GM21576 (cell line): ENCODE measurements around the gene ZSCAN21.

Experiments
- ATAC-seq: cut with Tn5 transposase; IDR thresholded peaks from one replicate; pipeline ENCODE4 v1.9.1; 2021; ENCODE audit warnings: mild to moderate bottlenecking, moderate library complexity; ENCODE audit not compliant: unreplicated experiment

ZSCAN21 gene

DNA sequence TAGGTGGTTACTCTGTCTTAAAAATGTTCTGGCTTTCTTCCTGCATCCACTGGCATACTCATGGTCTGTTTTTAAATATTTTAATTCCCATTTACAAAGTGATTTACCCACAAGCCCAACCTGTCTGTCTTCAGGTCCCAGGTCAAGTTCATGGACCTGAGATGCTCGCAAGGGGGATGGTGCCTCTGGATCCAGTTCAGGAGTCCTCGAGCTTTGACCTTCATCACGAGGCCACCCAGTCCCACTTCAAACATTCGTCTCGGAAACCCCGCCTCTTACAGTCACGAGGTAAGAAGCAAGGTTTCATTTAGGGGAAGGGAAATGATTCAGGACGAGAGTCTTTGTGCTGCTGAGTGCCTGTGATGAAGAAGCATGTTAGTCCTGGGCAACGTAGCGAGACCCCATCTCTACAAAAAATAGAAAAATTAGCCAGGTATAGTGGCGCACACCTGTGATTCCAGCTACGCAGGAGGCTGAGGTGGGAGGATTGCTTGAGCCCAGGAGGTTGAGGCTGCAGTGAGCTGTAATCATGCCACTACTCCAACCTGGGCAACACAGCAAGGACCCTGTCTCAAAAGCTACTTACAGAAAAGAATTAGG is 25.5 kb upstream of the ZSCAN21 start:
- no peak for ATAC-seq

DNA sequence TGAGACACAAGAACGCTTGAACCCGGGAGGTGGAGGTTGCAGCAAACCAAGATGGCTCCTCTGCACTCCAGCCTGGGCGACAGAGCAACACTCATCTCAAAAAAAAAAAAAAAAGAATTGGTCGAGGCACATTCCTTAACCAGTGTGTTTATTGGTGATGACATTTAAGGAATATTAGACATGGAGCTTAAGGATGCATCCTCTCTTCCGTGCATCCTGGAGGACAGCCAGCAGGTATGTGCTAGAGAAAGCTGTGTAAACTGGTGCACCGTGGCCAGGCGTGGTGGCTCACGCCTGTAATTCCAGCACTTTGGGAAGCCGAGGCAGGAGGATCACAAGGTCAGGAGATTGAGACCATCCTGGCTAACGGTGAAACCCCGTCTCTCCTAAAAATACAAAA is 22.4 kb upstream of the ZSCAN21 start:
- ATAC-seq, result no peak

DNA sequence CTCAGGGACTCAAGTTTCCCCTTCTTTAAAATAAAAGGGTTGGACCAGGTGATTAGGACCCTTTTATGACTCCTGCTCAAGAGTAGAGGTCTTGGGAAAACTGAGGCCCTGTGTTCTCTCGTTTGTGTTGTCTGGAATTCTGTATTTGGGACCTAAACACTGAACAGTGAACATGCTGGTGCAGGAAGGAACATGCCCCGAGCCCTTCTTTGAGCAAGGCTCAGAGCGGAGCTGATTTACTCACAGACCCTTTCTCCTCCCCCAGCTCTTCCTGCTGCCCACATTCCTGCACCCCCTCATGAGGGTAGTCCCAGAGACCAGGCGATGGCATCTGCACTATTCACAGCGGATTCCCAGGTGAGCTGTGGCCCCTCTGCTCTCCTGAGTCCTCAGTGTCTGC is 20.0 kb upstream of the ZSCAN21 start:
- no peak for ATAC-seq

DNA sequence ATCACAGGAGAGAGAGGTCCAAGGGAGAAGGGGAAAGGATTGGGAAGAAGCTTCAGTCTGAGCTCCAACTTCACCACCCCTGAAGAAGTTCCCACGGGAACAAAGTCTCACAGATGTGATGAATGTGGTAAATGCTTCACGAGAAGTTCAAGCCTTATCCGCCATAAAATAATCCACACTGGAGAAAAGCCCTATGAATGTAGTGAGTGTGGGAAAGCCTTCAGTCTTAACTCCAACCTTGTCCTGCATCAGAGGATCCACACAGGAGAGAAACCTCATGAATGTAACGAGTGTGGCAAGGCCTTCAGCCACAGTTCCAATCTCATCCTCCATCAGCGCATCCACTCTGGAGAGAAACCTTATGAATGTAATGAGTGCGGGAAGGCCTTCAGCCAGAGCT is 16.0 kb upstream of the ZSCAN21 start:
- no peak for ATAC-seq

DNA sequence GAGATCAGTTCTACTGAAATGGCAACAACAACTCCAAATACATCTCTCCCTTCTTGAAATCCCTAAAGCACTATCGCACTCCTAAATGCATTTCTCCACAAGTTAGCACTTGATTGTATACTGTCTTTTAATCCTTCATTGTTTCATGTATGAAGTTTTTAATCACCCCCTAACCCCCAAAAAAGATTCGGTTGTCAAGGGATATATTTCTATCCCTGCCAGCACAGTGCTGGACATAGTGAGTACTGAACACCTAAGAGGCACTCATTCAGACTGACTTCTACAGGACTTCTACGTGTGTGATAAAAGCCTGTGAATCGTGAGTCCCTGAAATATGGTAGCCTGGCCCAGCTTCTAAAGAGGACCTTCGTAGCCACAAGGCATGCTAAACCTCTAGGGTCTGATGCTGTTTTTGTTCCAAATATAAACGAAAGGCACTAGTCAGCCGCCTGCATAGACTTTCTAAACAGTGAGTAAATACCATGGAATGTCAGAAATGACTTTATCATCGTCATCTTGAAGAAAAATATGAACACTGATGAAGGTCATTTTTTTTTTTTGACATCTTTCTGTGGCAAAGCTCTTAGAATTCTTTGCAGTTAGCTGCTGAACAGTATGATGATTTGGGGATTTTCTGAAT is 14.6 kb upstream of the ZSCAN21 start:
- ATAC-seq, result no peak

DNA sequence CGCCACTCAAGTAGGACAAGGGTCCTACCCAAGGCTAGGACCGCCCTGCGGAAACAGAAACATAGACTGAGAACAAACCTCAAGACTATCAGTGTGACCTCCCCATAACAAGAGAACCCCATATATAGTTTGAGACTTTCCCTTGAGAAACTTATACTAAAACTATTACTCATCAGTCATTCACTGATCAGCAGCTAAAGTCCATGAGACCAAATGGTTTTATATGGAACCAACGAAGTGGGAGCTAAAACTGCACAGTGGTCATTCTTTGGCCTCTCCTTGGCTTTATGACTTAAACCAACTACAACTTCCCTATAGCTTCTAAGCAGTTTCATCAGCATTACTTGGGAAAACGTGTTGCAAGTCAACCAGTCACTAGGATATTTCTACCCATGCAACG is 13.7 kb upstream of the ZSCAN21 start:
- no peak for ATAC-seq

DNA sequence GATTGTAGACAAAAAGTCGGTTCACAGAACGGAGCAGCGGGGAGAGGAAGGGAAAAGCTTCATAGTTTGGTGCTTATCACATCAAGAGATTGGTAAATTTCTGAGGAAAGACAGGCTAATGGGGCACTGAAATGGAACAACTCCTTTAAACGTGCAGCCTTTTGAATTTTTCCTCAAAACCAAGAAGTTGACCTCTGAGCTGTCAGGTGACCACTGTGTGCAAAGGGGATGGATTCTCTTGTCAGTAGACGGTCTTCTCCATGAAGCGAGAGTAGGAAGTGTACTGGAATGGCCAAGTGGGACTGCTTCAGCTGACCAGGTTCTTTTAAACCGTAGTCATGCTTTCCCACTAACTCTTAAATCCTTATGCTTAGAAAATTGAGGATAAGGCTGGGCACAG is 11.2 kb upstream of the ZSCAN21 start:
- ATAC-seq, result no peak

DNA sequence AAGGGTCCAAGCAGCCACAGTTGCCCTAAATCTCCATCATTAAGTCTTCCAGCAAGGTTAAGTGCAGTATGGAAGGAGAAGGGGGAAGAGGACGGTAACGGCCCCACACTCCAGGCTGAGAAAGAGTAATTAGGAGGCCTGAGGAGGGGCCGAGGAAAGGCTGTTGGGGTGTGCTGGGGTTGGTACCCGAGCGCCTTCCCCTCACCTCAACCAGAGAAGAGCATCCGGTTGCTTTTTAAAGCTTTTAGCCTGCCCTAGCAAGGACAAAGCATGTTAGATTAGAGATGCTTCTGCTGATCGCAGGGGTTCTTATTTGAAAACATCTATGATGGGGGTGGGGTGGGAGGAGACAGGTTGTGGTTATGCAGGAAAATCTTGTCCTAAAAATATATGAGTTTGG is 9.0 kb upstream of the ZSCAN21 start:
- ATAC-seq, result no peak

DNA sequence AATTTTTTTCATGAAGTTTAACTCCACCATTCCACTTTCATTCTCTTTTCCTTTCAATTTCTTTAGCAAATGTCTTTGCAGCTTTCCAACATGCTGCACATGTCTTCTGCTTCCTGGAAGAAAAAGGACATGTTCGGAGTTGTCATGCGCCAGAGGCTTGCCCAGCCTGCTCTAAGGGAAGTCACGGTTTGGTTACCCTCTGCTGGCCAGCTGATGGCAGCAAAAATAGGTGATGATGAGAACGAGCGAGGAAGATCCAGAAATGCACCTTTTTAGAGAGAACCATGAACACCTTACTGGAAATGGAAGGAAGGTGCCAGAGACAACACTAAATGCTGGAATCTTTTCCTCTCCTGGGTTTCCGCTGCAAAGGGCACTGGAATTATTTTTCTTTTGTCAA is 4.9 kb upstream of the ZSCAN21 start:
- no peak for ATAC-seq

DNA sequence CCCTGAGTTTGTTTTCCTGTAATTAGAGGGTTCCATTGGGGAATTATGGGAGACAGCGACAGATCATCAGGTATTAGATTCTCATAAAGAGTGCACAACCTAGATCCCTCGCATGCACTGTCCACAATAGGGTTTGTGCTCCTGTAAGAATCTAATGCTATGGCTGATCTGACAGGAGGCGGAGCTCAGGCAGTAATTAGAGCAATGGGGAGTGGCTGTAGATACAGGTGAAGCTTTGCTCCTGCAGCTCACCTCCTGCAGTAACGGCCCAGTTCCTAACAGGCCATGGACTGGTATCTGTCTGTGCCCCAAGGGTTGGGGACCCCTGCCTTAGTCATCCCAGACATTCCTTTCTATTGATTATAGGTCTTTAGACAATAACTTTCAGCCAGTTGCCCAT is 894 bp upstream of the ZSCAN21 start:
- no peak for ATAC-seq

DNA sequence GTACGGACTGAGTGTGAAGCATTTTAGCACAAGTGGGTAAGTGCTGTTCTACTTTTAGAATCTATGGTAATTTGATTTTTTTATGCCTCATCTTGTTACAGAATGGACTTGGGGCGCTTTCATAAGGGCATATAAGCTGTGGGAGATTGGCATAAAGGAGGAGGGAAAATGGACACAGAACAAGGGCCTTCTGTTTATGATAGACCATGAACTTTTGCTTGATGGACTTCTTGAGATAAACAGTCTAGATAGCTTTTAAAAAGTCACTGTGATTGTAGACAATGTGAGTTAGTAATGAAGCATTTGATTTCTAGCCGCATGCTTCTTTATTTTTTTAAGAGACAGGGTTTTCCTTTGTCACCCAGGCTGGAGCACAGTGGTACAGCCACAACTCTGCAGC is 2.0 kb downstream of the ZSCAN21 start:
- ATAC-seq, result no peak

DNA sequence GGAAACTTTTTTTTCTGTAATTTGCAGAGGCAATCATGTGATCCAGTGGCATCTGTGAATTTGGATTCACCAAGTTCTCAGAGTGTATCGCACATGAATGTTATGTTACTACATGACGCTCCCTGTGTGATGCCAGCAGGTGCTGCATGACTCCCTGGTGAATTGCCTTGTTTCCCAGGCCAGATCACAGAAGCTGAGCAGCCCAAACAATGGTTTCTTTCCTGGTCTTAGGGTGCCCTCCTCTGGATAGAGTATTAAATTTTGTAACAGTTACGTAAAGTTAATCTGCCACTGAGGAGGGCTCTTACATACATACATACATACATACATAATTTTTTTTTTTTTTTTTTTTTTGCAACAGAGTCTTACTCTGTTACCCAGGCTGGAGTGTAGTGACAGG is 3.6 kb downstream of the ZSCAN21 start:
- ATAC-seq, result no peak

DNA sequence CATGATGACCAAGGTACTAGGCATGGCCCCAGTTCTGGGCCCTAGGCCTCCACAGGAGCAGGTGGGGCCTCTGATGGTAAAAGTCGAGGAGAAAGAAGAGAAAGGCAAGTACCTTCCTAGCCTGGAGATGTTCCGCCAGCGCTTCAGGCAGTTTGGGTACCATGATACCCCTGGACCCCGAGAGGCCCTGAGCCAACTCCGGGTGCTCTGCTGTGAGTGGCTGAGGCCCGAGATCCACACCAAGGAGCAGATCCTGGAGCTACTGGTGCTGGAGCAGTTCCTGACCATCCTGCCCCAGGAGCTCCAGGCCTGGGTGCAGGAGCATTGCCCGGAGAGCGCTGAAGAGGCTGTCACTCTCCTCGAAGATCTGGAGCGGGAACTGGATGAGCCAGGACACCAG is 7.4 kb downstream of the ZSCAN21 start:
- ATAC-seq, result no peak

DNA sequence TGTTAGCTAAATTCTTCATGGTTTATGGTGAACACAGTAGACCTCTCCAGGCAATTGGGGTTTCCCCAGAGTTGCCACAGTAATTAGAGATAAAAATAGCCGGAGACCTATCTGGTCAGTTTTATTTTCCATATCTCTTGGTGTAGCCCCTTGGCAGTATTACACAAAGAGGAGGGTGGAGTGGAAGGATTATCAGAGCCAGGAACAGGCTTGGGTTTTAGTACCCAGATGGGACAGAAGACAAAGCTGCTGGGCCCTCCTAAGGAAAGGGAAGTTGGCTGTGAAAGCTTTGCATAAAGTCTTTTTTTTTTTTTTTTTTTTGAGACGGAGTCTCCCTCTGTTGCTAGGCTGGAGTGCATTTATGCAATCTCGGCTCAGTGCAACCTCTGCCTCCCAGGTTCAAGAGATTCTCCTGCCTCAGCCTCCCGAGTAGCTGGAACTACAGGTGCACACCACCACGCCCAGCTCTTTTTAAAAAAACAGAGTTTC is 9.7 kb downstream of the ZSCAN21 start:
- ATAC-seq, result no peak

DNA sequence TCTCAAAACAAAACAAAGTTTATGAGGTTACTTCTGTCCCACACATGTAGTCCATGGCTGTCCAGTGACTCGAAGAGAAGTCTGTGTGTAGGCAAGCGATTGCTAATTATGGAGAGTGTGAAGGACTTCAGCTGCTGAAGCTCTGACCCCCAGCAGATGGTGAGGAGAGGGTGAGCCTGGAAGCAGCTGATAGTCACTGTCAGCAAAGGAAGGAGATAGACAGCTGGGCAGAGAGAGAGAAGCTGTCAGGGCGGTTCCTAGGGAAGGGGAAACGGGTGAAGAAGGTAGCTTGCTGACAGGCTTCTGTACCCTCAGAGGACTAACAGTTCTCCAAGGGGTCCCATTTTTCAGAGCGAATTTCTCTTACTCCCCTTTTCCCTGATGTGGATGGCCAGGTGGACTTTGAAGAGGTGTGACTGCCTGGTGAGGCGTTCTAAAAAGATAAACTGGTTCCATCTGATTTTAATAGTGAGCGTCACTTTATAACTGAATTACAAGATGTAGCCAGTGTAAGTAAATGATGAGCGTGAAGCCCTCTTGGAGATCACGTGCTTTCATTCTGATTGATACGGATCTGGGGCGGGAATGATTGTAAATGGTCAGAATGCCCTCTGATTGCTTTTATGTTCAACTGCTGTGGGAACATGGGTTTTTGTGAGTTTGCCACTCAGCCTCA is 12.1 kb downstream of the ZSCAN21 start:
- no peak for ATAC-seq

DNA sequence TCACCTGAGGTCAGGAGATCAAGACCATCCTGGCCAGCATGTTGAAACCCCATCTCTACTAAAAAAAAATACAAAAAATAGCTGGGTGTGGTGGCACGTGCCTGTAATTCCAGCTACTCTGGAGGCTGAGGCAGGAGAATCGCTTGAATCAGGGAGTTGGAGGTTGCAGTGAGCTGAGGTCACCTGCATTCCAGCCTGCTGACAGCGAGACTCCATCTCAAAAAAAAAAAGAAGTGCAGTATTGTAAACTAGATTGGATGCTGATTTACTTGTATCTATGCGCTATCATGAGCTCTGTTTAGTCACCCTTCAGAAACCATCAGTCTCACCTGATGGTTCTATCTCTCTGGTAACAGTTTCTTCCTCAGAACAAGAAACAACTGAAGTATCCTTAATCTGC is 13.8 kb downstream of the ZSCAN21 start:
- ATAC-seq, result no peak

DNA sequence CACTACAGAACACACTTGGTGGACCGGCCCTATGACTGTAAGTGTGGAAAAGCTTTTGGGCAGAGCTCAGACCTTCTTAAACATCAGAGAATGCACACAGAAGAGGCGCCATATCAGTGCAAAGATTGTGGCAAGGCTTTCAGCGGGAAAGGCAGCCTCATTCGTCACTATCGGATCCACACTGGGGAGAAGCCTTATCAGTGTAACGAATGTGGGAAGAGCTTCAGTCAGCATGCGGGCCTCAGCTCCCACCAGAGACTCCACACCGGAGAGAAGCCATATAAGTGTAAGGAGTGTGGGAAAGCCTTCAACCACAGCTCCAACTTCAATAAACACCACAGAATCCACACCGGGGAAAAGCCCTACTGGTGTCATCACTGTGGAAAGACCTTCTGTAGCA is 14.6 kb downstream of the ZSCAN21 start:
- no peak for ATAC-seq

DNA sequence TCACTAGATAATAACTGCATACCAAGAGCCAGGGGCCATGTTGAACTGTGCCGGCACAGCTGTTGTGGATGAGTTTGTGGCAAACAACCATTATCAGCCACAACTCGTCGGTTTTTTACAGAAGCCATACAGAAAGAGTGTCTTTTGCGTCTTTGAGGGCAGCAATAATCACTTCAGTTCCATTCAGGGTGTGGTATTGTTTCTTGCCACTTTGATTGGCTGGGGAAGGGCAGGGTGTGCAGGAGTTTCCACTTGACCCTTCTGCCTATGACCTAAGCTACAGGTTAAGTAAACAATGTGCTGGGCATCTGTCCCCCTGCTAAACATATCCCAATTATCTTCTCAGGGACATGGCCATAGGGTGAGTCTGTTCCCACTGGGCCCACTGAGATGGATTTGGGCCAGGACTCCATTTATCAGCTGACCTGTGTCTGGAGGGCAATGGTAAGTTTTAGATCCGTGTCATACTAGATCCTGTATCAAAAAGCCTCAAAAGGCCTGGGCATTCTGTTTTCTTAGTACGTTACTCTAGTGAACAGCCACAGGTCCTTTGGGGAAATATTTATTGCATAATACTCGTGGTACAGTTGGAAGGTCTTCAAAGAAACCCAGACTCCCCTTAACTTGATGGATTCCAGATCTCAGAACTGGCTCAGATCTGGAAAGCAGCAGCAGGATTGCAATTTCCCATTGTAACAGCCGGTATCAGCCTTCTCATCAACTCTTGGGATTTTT is 16.0 kb downstream of the ZSCAN21 start:
- ATAC-seq, result no peak

DNA sequence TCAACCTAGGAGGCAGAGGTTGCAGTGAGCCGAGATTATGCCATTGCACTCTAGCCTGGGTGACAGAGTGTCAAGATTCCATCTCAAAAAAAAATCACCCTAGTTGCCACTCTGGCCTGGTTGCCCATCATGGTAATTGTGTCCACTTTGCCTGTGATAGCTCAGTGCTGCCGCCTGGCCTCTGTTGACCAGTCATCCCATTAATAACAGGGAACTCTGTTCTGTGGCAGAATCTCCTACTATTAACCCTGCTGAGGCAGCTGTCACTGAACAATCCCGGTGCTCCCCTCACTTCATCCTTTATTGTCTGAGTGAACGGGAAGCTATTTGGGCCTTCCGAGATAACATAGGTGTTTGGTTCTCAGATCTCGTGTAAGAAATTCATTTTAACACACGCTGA is 17.4 kb downstream of the ZSCAN21 start:
- no peak for ATAC-seq

DNA sequence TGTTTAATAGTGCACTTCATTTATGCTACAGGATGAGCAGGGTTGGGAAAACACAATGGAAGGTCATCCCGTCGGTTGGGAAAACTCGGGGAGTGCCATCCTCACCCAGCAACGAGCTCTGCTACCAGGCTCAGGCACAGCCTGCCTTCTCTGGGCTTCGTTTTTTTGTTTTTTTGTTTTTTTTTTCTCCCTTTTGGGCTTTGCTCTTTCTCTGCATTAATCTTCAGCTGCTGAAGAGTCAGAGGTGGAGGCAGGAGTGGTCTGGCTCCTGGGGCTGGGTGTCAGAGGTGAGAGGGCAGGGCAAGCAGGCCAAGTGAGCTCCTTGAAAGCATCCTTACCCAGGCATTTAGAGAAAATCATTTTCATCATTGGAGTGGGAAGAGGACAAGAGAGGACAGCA is 20.4 kb downstream of the ZSCAN21 start:
- ATAC-seq, result no peak

DNA sequence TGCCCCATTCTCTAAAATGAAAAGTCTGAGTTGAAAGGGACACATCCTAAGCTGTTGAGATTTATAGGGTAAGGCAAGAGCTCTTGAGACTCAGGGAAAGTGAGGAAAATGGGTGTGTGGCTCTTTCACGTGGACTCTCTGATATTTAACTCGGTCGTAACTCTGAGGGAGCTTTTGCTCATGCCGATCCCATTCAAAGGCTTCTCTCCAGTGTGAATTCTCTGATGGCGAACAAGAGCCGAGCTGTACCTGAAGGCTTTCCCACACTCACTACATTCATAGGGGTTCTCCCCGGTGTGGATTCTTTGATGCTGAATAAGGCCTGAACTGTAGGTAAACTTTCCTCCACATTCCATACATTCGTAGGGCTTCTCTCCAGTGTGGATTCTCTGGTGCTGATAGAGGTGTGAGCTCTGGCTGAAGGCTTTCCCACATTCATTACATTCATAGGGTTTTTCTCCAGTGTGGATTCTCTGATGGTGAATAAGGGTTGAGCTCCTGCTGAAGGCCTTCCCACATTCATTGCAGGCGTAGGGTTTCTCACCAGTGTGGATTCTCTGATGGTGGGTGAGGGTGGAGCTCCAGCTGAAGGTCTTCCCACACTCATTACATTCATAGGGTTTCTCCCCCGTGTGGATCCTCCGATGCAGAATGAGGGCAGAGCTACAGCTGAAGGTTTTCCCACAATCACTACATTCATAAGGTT is 21.6 kb downstream of the ZSCAN21 start:
- ATAC-seq, result no peak
